Raji (cell line): ENCODE data around the gene IRF4.

Source experiments
- POLR2A ChIP-seq: IDR thresholded peaks from 2 replicates; pipeline ENCODE4 v1.6.1; 2011; ENCODE audit warnings: low read depth, low read length, control low read depth; ENCODE audit not compliant: insufficient read depth

The IRF4 gene

DNA sequence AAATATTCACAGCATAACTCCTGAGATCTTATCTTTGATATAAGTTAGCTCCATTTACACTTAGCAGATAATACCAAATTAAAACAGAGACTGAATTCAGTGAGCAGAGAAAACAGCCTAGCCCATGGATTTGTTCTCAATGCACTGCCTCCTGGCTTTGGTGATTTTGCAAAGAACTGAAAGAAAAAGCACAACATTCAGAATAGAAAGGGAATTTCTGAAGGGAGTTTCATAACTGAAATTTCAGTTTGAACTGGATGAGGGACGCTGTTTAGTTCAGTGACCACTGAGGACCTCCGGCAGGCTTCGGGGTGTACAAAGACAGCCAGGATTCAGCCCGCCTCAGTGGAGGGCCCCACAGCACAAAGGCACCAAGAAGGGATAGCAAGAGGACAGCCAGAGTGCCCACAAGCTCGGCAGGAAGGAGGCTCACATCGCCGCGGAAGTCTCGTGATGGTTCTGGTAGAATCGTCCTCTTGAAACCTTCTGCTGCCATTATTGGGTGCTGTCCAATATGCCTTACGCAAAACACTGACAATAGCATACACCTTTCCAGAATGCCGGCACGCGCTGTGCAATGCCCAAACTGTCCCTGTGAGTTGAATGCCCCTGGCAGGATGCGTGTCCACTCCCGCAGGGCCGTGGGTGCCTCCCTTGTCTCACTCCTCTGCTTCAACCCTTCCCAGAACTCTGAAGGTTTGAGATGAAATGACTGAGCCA, 9.7 kb upstream of the IRF4 start:
- no peak for TF ChIP-seq POLR2A

DNA sequence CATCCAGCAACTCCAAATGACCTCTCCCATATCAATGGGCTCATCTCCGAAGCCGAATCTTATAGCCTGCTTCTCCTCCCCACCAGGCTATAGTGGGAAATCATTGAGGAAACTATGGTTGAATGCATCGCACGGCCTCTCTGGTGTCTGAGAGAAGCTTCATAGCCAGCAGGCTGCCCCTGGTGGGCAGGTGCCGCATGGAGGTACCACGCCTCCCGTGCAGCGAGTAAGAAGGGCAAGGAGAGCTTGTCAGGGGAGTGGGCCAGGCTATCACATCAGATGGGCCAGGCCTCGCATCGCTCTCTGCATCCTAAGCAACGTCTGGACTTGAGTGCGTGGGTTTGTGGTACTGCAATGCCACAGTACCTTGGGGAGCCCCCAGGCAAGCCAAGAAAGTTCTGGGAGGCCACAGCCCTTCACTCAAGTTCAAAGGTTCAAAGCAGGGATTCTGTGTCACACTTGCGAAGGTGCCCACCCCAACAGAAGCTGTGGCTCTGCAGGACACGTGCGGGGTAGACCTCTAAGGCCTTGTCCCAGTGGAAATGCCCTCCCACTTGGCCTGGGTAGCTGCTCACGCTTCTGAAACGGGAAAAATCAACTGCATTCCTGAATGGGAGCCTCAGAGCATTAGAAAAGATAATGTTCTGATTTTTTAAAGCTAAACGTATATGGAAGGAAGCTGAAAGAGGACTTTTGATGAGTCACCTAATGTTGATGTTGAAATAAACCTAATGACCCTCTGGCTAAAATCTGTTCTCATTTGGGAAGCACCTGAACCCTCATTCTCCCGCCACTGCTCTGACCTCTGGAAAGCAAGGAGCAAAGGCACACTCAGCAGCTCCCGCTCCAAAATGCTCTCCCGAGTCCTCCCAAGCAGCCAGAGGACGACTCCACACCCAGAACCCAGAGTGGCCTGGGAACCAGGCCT, 8.4 kb upstream of the IRF4 start:
- TF ChIP-seq POLR2A: no peak

GRCh38 chr6:383856-384255, 7.7 kb upstream of the IRF4 start:
- no peak for TF ChIP-seq POLR2A

DNA sequence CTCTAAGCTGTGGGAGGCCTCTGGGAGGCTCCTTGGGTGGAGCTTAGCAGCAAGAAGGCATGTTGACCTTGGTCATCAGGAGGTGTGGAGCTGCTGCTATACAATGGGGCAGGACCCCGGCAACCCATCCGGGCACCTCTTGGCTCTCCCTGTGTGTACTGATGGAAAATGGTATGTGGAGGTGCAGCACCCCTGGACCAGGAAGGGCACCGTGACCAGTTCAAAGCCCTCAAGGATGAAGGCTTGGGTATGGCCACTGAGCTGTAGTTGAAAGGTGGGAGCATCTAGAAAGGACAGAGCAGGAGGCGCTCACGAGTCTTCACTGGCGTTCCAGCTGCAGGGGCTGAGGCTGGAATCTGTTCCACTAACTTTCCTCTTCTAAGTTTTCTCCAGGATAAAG, 6.7 kb upstream of the IRF4 start:
- no peak for TF ChIP-seq POLR2A

- TF ChIP-seq POLR2A: no peak
Measured at GRCh38 chr6:385614-386013, 5.9 kb upstream of the IRF4 start.

DNA sequence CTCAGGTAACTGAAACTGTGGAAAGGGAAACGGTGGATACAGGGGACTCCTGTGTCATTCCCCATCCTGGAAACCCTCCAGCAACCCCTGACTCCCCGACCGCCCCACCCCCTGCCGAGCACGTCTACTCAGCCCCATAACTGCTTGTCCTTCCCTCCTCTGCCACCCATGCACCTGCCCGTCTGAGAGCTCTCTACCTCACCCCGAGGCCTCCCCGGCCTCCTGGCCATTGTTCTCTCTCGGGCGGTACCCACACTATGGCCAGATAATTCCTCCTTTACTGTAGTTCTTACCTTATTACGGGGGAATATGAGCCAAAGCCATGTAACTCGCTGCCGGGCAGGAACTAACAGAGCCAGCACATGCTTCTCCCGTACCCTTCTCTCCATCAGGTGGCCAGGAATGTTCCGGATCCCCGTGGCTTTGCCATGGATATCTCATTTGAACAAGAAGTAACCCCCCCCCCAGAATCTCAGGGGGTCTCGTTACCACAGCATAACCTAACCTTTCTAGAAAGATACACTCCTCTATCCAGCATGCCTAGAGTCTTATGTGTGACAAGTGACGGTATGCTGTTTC, 4.8 kb upstream of the IRF4 start:
- TF ChIP-seq POLR2A: no peak

DNA sequence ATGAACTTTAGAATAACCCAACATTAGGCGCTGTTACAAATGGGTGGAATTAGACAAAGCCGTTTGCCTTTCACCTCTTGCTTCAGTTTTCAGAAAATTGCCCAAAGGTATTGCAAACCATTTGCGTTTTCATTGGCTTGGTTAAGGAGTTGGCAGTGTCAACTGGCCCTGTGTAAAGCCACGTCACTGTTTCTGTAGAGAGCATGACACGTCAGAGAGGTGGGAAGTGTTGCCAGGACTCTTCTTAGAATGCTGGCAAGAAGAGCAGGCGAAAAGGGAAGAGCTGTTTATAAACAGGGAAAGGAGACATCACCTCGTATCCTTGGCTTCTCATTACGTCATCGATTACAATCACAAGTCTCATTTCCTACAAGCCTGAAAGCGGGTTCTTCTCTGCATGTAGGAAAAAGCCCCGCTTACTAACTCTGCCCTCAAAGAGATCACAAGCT, 4.2 kb upstream of the IRF4 start:
- no peak for TF ChIP-seq POLR2A

DNA sequence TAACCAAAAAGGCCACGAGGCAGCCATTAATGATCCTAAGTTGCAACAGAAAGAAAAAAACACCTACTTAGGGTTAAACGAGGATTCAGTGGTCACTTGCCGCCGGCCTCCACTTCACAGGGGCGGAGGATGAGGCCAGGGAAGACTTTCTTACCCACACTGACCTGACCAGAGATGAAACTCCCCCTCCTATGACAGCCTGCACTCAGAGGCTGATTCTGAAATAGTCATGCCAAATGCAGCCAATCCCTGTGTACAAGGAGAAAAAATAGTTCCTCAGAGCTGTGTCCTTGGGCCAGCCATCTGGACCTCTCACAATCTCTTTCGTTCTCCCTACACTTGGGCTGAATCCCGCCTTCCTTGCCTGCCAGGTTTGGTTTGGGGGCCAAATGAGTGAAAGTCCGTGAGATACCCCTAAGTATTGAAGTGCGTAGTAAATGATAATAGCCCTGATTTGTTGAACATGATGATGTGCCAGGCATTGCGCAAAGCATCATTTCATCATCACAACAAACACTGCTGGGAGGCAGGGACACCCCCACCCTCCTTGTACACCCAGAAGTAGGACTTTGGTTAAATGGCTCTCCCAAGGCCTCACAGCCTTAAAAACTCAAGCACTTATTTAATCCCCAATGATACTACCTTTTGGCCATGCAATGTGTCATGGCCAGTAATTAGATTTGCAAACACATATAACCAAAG, 3.2 kb upstream of the IRF4 start:
- TF ChIP-seq POLR2A: no peak

- no peak for TF ChIP-seq POLR2A
Measured at GRCh38 chr6:389143-389542, 2.4 kb upstream of the IRF4 start.

DNA sequence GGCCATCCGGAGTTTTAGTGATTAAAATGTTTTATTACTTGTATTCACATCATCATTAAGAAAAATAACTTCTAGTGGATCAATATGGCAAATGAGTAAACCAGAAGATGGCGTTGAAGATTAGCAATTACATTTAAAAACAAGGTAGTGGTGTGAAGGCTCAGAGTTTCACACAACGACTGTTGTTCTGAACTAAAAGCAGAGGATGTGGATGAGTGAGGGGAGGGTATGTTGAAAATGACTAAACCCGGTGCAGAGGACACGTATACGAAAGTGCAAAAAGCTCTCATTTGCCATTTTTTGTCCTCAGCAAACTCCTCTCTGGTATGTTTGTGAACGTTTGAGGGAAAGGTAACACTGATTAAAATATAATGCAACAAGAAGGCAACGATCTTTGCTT, 1.9 kb upstream of the IRF4 start:
- no peak for TF ChIP-seq POLR2A

GRCh38 chr6:390914-391558, 516 bp upstream of the IRF4 start:
- TF ChIP-seq POLR2A: no peak

- no peak for TF ChIP-seq POLR2A
Measured at GRCh38 chr6:392441-393390, 1.2 kb downstream of the IRF4 start.

DNA sequence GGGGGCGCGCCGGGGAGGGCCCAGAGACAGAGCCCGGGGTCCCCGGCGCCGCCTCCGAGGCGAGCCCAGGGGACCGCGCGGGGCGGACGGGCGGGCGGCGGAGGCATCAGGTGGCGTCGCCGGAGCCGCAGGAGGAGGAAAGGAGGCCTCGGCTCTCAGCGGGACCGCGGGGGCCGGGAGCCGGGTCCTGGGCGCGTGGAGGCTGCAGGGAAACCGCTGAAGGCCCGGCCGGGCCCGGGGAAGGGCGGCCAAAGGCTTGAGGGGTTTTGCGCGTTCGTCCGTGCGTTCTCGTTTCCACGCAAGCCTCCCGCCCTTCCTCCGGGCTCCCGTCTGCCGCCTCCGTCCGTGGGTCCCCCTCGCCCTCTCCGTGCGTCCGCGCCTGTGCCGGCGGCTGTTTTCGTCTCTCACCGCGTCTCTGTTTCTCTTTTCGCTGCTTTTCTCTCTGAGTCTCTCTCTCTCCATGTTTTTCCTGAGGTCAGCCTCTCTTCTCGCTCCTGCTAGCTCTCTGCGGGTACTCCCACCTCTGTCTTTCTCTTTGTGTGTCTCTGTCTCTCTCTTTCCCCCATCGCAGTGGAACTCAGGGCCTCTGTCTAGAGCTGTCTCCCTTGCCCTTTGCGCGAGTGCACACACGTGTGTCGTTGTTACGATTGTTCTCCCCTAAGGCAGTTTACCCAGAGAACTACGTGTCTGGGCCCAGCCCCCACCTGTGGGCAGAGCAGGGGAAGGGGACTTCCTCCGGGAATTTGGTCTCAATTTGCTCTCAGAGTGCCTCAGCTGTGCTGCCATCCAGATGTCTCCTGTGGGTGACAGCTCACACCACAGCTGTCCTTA, 2.1 kb downstream of the IRF4 start:
- TF ChIP-seq POLR2A: no peak
